ENCODE results near the gene SELENBP1.

Gene SELENBP1

DNA sequence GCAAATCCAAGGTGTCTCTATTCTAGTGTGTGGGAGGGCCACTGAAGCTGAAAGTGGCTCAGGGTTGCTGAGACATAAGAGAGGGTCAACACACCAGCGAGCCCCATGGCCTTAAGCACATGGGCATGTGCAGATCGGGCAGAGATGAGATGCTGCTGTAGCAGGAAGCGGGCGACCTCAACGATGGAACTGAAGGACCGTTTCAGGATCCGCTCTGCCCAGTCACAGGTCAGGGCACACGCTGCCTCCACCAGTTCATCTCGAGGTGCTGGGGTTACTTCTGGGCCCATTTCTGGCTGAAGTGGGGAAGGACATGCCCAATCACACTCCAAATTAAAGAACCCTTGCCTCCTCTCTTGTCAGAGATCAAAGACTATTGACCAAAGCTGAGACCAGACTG lies 28.9 kb downstream of the SELENBP1 start:
- no peak for DNase-seq

DNA sequence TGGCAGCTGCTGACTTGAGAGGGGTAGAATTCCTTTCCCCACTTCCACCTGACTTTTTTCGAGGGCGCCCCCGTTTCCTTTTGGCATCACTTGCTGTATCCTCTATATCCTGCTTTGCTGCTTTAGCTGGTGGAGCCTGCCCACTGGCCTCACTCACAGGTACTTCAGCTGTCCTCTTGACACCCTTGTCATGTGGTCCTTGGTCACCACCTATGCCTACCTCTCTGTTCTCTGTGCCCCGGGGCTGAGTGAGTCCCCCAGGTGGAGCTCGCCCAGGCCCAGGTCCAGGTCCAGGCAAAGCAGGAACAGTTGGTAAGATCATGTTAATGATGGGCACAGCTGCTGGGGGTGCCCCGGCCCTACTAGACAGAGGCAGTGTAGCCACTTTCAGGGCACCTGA lies 29.9 kb downstream of the SELENBP1 start:
- no peak for DNase-seq

DNA sequence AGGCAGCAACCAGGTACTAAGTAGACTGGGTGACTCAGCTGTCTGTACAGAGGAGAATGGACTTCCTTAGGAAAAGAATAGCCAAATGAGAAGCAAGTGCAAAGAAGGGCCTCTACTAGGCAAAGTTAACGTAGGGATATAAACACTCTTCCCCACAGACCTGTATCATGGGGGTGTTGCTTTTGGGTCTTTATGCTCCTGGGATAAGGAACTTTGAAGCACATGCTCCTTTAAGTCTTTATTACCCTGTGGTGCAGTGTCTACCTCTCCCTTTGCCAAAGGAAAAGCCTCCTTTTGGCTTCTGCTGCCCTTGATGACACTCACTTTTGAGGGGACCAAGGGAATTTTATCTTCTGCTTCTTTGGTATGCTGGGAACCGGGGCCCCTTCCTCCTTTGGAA lies 30.5 kb downstream of the SELENBP1 start:
- no peak for DNase-seq

DNA sequence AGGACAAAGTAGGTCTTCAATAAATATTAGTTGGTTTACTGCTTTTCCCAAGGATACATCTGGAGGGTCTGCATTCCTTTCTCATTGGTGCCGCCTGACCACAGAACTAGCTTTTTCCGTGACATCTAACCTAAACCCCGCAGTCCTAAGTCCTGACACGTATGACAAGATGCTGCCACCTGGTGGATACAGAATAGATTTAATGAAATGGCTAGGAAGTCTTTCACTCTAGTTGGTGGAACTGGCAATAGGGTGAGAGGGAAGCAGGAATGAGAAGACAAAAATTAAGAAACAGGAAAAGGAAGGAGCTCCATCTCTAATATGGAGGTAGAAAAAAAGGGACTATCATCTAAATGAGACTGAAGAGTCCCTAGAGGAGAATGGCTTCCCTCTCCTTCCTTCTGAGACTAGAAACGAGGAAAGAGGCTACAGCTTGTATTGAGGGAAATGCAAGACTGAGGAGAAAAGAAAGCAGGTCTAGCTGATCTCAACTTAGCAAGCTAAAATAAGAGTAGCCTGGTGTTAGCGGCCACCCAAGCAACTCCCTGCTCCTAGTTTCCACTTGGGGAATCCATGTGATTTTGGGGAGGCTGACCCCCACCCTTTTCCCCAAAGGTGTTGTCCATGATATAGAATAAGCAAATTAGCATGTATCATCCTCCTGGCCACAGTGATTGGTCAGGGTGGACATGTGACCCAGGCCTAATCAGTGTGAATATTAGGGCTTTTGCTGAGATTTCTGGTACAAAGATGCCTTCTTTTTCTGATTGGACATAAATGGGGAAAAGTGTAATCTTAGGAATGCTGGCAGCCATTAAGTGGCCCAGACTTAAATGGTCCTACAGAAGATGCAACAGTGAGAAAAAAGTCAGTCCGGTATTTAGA lies 31.4 kb downstream of the SELENBP1 start:
- DNase-seq = peak; percentile 2

DNA sequence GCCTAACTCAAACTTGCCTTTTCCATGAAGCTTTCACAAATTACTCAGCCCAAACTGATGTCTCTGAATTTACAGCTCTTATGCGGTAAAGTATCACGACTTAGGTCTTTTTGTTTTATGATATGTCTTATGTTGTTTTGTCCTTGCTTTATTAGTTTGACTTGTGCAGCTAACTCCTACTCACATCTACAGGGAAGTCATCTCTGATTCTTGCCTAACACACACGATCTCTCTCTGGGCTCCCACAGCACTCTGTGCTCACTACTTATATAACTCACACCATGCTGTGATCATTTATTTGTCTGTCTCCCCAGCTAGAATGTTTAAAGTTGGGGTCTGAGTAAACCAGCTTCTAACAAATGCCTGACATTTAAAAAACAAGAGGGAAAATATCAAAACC lies 35.9 kb downstream of the SELENBP1 start:
- no peak for DNase-seq

DNA sequence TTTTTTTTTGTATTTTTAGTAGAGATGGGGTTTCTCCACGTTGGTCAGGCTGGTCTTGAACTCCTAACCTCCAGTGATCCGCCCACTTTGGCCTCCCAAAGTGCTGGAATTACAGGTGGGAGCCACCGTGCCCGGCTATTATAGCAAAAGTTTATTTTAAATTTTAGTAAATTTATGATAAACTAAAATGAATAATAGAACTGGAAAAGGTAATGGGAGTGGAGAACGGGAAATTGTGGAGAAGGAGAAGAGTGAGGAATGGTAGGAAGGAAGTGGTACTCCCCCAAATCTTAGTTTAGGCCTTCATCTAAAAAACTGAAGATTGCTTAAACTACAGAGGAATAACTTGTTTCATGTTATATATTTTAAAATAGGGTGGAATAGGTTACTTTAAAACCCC lies 37.7 kb downstream of the SELENBP1 start:
- DNase-seq = no peak

DNA sequence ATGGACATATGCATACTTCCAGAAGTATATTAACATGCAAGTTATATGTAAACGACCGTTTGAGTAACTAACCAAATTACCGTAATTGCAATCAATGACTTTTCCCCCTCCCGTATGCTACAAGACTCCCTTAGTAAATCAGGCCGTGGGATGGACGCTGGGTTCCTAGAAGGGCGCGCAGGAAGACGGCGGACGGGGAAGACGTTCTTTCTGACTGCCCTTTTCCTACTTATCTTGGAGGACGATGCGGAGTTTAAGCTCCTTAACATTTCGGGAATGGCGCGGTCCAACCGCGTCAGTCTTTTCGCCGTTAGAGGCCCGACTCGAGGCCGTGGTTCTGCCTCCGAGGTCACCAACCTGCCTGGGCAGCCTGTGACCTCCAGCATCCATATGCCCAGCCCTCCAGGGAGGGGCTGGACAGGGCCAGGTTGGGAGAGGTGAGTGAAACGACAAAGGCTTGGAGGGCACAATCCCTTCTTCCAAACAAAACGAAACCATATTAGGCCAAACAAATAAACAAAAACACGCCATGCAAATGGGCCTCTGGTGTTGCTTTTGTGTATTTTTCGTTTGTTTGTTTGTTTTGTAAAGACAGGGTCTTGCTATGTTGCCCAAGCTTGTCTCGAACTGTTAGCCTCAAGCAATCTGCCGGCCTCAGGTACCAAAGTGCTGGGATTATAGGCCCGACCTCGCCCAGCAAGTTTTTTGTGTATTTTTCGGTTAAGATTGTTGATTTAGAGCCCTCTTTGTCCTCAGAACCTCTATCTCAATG lies 44.4 kb downstream of the SELENBP1 start:
- no peak for DNase-seq

DNA sequence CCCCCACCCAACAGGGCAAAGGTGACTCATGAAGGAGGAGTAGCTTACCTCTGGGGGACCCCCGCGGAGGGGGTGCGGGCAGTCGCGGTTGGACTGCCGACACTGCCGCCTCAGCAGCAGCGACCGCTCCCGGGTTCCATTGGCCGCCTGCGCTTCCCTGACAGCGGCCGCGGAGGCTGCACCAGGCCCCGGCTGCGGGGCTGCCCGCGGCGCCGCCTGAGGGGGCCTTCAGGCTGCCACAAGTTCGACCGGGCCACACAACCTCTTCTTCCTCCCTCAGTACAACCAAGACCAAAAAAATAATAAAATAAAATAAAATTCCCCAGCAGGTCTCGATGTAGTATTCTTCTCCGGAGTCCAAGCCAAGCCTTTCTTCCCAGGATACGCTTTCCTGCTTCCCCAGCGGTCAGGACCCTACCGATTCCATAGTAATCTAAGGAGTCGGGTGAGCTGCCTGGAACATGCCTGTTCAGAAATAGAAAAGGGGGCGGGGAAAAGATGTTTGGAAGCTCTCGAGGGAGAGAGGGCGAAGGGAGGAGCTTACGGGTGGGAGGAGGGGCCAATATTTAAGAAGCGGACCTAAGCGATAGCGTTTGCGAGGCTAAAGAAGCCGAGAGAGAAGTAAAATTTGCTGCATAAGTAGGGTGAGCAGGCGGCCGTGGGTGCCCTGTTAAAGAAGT lies 45.1 kb downstream of the SELENBP1 start, which contains the start of gene PI4KB:
PI4KB (minus strand) TSS at position 194 of the 680 bp plus-strand sequence. CDS start 10,935 bp downstream, outside the sequence.
- peak; percentile 81 for DNase-seq

DNA sequence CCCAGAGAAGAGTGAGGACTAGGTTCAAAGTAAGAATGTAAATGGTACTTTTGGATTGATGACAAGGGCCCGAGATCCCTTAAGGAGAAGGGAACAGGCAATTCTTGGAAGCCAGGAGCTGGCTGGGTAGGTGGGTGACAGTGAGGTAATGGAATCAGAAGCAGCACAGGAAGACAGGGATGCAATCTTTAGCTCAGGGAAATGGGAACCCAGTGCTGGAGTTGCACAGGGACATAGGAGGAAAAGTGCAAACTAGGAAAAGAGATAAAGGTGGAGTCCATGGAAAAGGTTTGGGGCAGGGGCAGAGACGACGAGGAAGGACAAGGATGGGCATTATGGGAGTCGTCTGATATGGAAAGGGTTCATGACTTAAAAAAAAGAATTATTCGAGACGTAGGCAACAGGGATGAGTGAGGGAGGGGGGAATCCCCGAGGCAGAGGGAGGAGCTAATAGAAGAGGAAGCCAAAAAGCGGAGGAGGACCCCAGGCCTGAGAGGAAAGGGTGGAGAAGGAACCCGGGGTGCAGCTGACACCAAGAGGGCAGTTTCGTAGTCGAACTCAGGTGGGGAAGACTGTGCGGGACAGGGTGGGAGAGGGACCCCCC lies 45.8 kb downstream of the SELENBP1 start:
- no peak for DNase-seq

DNA sequence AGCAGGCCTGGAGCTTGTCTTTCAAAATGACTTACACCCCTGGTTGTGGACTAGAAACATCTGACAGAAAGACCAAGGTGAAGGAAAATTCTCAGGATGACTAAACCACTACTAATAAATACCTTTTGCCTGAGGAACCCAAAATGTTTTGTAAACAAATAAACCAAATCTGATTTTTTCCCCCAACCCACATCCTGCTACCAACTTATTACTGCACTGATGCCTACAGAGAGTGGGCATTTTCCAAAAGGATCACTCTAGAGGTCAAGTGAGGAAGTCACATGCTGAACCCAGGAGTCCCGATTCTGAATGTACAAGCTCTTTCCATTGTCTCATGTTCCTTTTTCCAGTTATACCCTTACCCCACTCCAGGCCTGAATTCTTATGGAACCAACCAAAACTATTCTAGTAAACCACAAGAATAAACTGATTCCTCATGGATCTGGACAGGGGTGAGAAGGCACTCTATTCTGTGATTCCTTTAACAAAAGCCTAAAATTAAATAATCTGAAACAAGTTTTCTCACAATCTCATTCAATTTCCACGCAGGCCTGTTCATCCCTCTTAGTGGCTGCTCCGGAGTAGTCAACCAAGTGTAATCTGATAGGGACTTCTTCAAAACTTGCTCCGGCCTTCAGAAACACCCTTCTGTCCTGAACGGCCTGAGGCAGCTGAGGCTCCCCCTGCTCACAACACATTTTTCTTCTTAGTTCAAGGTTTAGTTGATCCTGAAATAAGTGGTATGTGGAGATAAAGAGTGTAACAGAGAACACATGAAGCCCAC lies 46.7 kb downstream of the SELENBP1 start:
- DNase-seq = no peak

DNA sequence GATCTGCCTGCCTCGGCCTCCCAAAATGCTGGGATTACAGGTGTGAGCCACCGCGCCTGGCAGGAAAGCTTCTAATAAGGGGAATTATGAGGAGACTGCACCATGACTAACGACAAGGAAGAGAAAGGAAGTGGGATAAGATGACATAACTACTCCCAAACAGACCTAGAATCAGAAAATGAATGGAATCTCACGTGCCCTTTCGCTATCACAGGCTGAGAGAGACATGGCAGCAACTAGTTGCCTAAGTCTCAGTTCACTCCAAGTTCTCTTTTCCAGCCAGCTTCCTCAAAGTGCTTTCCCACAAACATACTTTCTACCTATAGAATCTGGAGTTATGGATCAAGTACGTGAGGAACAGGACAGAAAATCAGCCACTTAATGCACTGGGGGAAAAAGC lies 47.3 kb downstream of the SELENBP1 start:
- DNase-seq = no peak

DNA sequence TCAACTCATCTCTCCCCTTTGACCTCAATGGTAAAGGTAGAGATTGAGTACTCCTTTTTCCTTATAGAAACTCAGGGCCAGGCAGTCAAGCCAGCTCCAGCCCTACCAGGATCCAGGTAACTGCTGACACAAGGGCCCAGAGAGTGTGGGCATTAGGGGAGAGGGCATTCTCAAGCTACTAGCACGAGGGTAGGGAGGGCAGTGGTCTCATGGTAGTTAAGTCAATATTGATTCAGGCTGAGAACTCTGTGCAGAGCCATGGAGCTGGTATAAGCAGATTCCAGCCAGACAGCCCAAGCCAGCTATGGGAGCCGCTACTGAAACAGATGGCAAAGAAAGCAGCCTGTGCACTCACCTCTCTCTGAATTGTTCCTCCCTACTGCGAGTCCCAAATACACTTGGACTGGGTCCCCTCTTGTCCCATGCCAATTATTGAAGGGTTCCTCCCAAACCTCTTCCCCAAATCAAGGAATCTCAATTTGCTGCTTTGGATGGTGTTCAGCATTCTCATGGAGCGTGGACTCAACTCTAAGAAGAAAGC lies 48.0 kb downstream of the SELENBP1 start:
- DNase-seq = no peak

DNA sequence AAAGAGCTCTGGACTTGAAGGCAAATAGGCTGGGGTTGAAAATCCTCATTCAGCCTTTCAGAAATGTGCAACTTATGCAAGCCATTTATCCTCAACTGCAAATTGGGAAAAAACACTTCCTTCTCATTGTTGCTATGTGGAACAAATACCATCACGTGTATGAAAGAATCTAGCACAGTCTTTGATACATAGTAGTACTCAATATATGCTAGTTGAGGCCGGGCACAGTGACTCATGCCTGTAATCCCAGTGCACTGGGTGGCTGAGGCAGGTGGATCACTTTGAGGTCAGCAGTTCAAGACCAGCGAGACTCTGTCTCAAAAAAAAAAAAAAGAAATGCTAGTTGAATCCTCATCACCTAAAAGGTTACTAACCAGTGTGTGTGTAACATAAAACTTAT lies 53.5 kb downstream of the SELENBP1 start:
- DNase-seq = no peak

DNA sequence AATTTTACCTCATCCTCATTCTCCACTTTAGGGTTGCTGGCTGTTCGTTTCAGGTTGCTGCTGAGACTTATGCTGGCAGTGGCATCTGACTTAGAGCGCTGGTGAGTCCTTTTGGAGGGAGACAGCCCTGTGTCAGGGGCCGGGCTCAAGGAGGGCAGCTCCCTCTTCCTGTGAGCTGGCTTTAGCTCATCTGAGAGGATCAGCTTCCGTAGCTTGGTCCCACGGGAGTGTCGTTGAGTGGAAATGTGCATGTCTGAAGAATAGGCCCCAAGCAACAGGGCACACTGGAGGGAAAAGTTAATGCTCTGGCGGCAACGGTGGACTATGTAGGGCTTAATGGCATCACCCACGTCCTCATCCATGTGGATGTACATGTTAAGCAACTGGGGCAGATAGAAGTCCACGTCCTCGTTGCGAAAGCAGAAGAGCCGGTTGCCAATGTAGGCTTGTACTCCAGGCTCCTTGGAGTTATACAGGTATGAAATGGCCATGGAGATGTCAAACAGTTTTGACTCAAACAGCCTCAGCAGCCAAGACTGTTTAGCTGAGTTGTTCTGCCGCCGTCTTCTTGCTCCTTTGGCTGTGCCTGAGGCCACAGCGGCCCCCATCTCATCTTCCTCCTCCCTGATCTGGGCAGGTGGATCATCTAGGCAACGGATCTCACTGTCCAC lies 56.8 kb downstream of the SELENBP1 start:
- no peak for DNase-seq
